Lung (tissue), 12 donors: ENCODE data around the gene RHOV. TPM values are rescaled to one million over a fixed set of nuclear protein-coding genes. Genes with fewer than 3 reads are reported as not detected.

ENCODE experiments used
- ATAC-seq: fragments of 200-7000 bp; cut with Tn5 transposase; one replicate; pipeline ENCODE4 v1.9.1; 2020; ENCODE audit warnings: moderate number of reproducible peaks; ENCODE audit not compliant: insufficient read depth, low FRiP score
- DNase-seq, 3 donors: peaks; one replicate each; pipeline ENCODE4 v3.0.0-alpha.2; 2013 to 2017
- H3K27ac ChIP-seq, 2 donors: one replicate each; pipeline ENCODE4 v1.5.1; 2013; ENCODE audit warnings: mild to moderate bottlenecking in 2 of 2, moderate library complexity in 2 of 2, control low read depth in 1 of 2, inconsistent platforms in 1 of 2, low read depth in 1 of 2, low read length in 1 of 2
- H3K27me3 ChIP-seq, 3 donors: one replicate each; pipeline ENCODE4 v1.5.1; 2013; ENCODE audit warnings: low read length in 2 of 3; ENCODE audit not compliant: control insufficient read depth in 3 of 3, insufficient read depth in 3 of 3
- H3K36me3 ChIP-seq, 4 donors: one replicate each; pipeline ENCODE4 v1.5.1; 2013; ENCODE audit warnings: low read length in 4 of 4, mild to moderate bottlenecking in 1 of 4, moderate library complexity in 1 of 4; ENCODE audit not compliant: control insufficient read depth in 4 of 4, insufficient read depth in 4 of 4
- H3K4me1 ChIP-seq, 5 donors: one replicate each; pipeline ENCODE4 v1.5.1; 2013; ENCODE audit warnings: low read length in 5 of 5, mild to moderate bottlenecking in 2 of 5, moderate library complexity in 1 of 5; ENCODE audit not compliant: control insufficient read depth in 5 of 5, insufficient read depth in 5 of 5
- H3K4me3 ChIP-seq: one replicate; pipeline ENCODE4 v1.5.1; 2013; ENCODE audit warnings: mild to moderate bottlenecking, control low read depth, moderate library complexity
- H3K9ac ChIP-seq, 2 donors: one replicate each; pipeline ENCODE4 v1.5.1; 2013; ENCODE audit warnings: low read length in 2 of 2, control low read depth in 1 of 2; ENCODE audit not compliant: insufficient read depth in 1 of 2
- H3K9me3 ChIP-seq, 4 donors: one replicate each; pipeline ENCODE4 v1.5.1; 2013; ENCODE audit warnings: low read length in 3 of 4, mild to moderate bottlenecking in 1 of 4, moderate library complexity in 1 of 4; ENCODE audit not compliant: control insufficient read depth in 4 of 4, insufficient read depth in 3 of 4
- WGBS, 2 donors: extraction: QIAGEN DNeasy Blood & Tissue Kit; methylation state at CpG; one replicate each; pipeline ENCODE4 v1.1.7; 2013; 5-methylcytosine and 5-hydroxymethylcytosine counted together
- polyA plus RNA-seq, 2 donors: library from polyadenylated mRNA; stranded (reverse); fragments of 200-250 nt; gene quantifications; one replicate each; pipeline ENCODE4 v1.2.1, GENCODE V29; 2013
- total RNA-seq, 2 donors: library from RNA; depleted of rRNA in 1 of 2; stranded (reverse); fragments of >200 nt in 1 of 2; gene quantifications; one replicate each; pipeline ENCODE4 v1.2.1, GENCODE V29; 2014 to 2021
- TF ChIP-seq, protein P1 (sequence below): IDR thresholded peaks from 2 replicates; pipeline ENCODE4 v1.5.1; 2012; ENCODE audit warnings: mild to moderate bottlenecking; ENCODE audit errors: control extremely low read depth, extremely low read depth
- donor health status: control.
- donor health status: control.
- donor health status: Bipolar disorder and iron deficiency.
- donor health status: healthy.
- donor health status: DM: yes; HTN: yes; CAD: no.

RHOV gene
- total and polyA plus RNA-seq, 4 donors, result 2.1 to 8.5 (median 4.3) TPM

DNA sequence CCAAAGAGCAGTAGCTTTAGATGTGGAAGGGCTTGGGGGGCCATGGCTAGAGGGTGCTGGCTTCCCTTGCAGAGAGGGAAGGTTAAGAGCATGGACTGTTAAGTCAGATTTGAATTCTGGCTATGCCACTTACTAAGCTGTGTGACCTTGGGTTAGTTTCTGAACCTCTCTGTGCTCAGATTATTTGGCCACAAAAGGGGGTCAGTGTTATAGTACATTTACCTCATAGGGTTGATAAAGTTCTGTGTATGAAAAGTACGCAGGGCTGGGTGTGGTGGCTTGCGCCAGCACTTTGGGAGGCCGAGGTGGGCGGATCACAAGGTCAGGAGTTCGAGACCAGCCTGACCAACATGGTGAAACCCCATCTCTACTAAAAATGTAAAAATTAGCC is 27.0 kb upstream of the RHOV start:
- H3K9ac ChIP-seq, result no peak overlapping the region
- ATAC-seq, result no peak
- H3K27ac ChIP-seq, result no peak overlapping the region
- H3K36me3 ChIP-seq, result peaks cover 19 to 46% (median 31%) of the 10 kb centered on the region in 4 donors
- WGBS, 2 donors, result 73% methylated on average over 5 of the region's 5 CpGs
- H3K9me3 ChIP-seq, result no peaks in the 10 kb centered on the region
- H3K4me1 ChIP-seq, result peaks cover 0 to 9% (median 7%) of the 10 kb centered on the region in 5 donors
- no peak overlapping the region for H3K4me3 ChIP-seq
- H3K27me3 ChIP-seq, result no peaks in the 10 kb centered on the region
- no peak for DNase-seq
- TF ChIP-seq, protein P1, sequence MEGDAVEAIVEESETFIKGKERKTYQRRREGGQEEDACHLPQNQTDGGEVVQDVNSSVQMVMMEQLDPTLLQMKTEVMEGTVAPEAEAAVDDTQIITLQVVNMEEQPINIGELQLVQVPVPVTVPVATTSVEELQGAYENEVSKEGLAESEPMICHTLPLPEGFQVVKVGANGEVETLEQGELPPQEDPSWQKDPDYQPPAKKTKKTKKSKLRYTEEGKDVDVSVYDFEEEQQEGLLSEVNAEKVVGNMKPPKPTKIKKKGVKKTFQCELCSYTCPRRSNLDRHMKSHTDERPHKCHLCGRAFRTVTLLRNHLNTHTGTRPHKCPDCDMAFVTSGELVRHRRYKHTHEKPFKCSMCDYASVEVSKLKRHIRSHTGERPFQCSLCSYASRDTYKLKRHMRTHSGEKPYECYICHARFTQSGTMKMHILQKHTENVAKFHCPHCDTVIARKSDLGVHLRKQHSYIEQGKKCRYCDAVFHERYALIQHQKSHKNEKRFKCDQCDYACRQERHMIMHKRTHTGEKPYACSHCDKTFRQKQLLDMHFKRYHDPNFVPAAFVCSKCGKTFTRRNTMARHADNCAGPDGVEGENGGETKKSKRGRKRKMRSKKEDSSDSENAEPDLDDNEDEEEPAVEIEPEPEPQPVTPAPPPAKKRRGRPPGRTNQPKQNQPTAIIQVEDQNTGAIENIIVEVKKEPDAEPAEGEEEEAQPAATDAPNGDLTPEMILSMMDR, result no peak

DNA sequence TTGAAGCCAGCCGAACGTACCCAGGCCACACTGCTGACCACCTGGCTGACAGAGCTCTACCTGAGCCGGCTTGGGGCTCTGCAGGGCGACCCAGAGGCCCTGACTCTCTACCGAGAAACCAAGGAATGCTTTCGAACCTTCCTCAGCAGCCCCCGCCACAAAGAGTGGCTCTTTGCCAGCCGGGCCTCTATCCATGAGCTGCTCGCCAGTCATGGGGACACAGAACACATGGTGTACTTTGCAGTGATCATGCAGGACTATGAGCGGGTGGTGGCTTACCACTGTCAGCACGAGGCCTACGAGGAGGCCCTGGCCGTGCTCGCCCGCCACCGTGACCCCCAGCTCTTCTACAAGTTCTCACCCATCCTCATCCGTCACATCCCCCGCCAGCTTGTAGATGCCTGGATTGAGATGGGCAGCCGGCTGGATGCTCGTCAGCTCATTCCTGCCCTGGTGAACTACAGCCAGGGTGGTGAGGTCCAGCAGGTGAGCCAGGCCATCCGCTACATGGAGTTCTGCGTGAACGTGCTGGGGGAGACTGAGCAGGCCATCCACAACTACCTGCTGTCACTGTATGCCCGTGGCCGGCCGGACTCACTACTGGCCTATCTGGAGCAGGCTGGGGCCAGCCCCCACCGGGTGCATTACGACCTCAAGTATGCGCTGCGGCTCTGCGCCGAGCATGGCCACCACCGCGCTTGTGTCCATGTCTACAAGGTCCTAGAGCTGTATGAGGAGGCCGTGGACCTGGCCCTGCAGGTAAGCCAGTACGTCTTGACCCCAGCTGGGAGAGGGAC is 26.4 kb upstream of the RHOV start:
- H3K27me3 ChIP-seq, result no peaks in the 10 kb centered on the region
- TF ChIP-seq, protein P1, result no peak
- no peak overlapping the region for H3K4me3 ChIP-seq
- WGBS, 2 donors, result 94 to 95% methylated on average over 36 of the region's 36 CpGs
- no peaks in the 10 kb centered on the region for H3K9me3 ChIP-seq
- DNase-seq (no peak), ATAC-seq (no peak)
- peaks cover 1 to 10% (median 5%) of the 10 kb centered on the region in 5 donors for H3K4me1 ChIP-seq
- H3K27ac ChIP-seq, result no peak overlapping the region
- H3K36me3 ChIP-seq, result peaks cover 19 to 46% (median 35%) of the 10 kb centered on the region in 4 donors
- H3K9ac ChIP-seq, result no peak overlapping the region

- Histone ChIP-seq H3K36me3 (peaks cover 19 to 44% (median 35%) of the 10 kb centered on the region in 4 donors), H3K27ac (no peak overlapping the region), H3K4me3 (no peak overlapping the region), H3K9ac (no peak overlapping the region), H3K9me3 (no peaks in the 10 kb centered on the region), H3K27me3 (no peaks in the 10 kb centered on the region), H3K4me1 (peaks cover 3 to 11% (median 6%) of the 10 kb centered on the region in 5 donors)
- TF ChIP-seq, protein P1, result no peak
- no peak for DNase-seq
- 90 to 93% methylated on average over 33 of the region's 33 CpGs for WGBS, 2 donors
- no peak for ATAC-seq
Observed at GRCh38 chr15:40899536-40900207, 25.6 kb upstream of the RHOV start.
